HG03378 (cell line): ENCODE results near the gene GOLGA7B.

Experiments
- ATAC-seq: cut with Tn5 transposase; IDR thresholded peaks from one replicate; pipeline ENCODE4 v1.9.1; 2021; ENCODE audit warnings: mild to moderate bottlenecking, moderate library complexity; ENCODE audit not compliant: unreplicated experiment

Gene GOLGA7B

GRCh38 chr10:97916586-97916985 lies 66.9 kb downstream of the GOLGA7B start:
- ATAC-seq: no peak

DNA sequence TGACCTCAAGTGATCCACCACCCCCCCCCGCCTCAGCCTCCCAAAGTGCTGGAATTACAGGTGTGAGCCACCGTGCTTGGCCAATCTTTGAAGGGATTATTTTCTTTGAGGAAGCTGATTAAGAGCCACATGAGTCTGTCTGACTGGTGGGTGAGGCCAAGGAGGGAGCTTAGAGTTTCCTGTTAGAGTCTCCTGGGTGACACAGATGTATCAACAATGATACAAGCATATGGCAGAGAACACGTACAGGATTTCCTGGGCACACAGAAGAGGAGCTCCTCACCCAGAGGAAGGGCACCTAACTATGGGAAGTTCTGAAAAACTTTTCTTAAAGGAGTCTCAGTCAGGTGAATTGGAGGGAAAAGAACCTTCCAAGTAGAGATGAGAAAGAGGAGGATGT lies 69.4 kb downstream of the GOLGA7B start:
- ATAC-seq: no peak

- no peak for ATAC-seq
These were observed 71.2 kb downstream of the GOLGA7B start for GRCh38 chr10:97920865-97921264.
